HEK293 (cell line): ENCODE measurements around the gene PRR5.

Experiments
- CTCF ChIA-PET: fragments of 350-600 bp; formaldehyde crosslinking; extraction: SDS; loops from one replicate; lab custom pipeline; 2021; ENCODE audit warnings: antibody characterized with exemption; lab: Yijun Ruan, JAX
- POLR2A ChIA-PET: fragments of 300-600 bp; formaldehyde crosslinking; extraction: SDS; loops from one replicate; lab custom pipeline; 2020; ENCODE audit warnings: antibody characterized with exemption, inconsistent platforms; lab: Yijun Ruan, JAX
- H3K27ac ChIP-seq: fragments of 200-500 bp; sonication (Bioruptor generic); 2 replicates; pipeline ENCODE4 v1.5.1; 2014; ENCODE audit warnings: low read depth, low read length, control low read depth, inconsistent platforms; ENCODE audit errors: extremely low read depth
- H3K36me3 ChIP-seq, 2 experiments: fragments of 200-500 bp in 1 of 2; sonication (Bioruptor generic) in 1 of 2; 1 replicate in 1 of 2; 2 replicates in 1 of 2; pipeline ENCODE4 v1.5.1; 2014 to 2017; ENCODE audit warnings: inconsistent platforms in 2 of 2, low read length in 2 of 2; ENCODE audit not compliant: control insufficient read depth in 2 of 2, insufficient read depth in 1 of 2
- H3K4me1 ChIP-seq: fragments of 200-500 bp; sonication (Bioruptor generic); 2 replicates; pipeline ENCODE4 v1.5.1; 2014; ENCODE audit warnings: mild to moderate bottlenecking, low read length, inconsistent platforms; ENCODE audit not compliant: control insufficient read depth, insufficient read depth
- H3K4me3 ChIP-seq: 2 replicates; pipeline ENCODE4 v1.5.1; 2011; ENCODE audit warnings: low read depth, mild to moderate bottlenecking, control low read depth, low read length, moderate library complexity
- H3K9me3 ChIP-seq: fragments of 200-500 bp; sonication (Bioruptor generic); 2 replicates; pipeline ENCODE4 v1.5.1; 2014; ENCODE audit warnings: low read depth, low read length, inconsistent platforms; ENCODE audit not compliant: control insufficient read depth, insufficient read depth
- BCL6B ChIP-seq: fragments of 450-650 bp; formaldehyde crosslinking; IDR thresholded peaks from 2 replicates; pipeline ENCODE4 v1.5.1; 2017; ENCODE audit warnings: missing biosample characterization, missing genetic modification characterization
- FEZF1 ChIP-seq: fragments of 450-650 bp; formaldehyde crosslinking; IDR thresholded peaks from 2 replicates; pipeline ENCODE4 v1.5.1; 2016; ENCODE audit warnings: missing biosample characterization, missing genetic modification characterization
- KLF10 ChIP-seq: fragments of 450-650 bp; IDR thresholded peaks from 2 replicates; pipeline ENCODE4 v1.5.1; 2018; ENCODE audit warnings: missing biosample characterization, mild to moderate bottlenecking, missing genetic modification characterization
- MEIS1 ChIP-seq: sonication (generic); formaldehyde crosslinking; IDR thresholded peaks from 2 replicates; pipeline ENCODE4 v1.8.1; 2022; ENCODE audit warnings: missing genetic modification reagents, mild to moderate bottlenecking, borderline replicate concordance
- MZF1 ChIP-seq: fragments of 450-650 bp; formaldehyde crosslinking; IDR thresholded peaks from 2 replicates; pipeline ENCODE4 v1.5.1; 2017; ENCODE audit warnings: missing biosample characterization, missing genetic modification characterization, borderline replicate concordance
- OVOL3 ChIP-seq: fragments of 450-650 bp; formaldehyde crosslinking; IDR thresholded peaks from 2 replicates; pipeline ENCODE4 v1.5.1; 2016; ENCODE audit warnings: missing biosample characterization, missing genetic modification characterization
- TRIM28 ChIP-seq: IDR thresholded peaks from 2 replicates; pipeline ENCODE4 v1.6.1; 2011; ENCODE audit warnings: low read length, control low read depth, borderline replicate concordance
- ZBTB26 ChIP-seq: fragments of 450-650 bp; formaldehyde crosslinking; optimal IDR thresholded peaks from 2 replicates; pipeline ENCODE3; 2016; ENCODE audit warnings: missing biosample characterization, mild to moderate bottlenecking, missing genetic modification characterization
- ZBTB48 ChIP-seq: fragments of 450-650 bp; formaldehyde crosslinking; IDR thresholded peaks from 2 replicates; pipeline ENCODE4 v1.5.1; 2016; ENCODE audit warnings: missing biosample characterization, missing genetic modification characterization
- ZNF140 ChIP-seq: fragments of 450-650 bp; formaldehyde crosslinking; IDR thresholded peaks from 2 replicates; pipeline ENCODE4 v1.5.1; 2016; ENCODE audit warnings: missing biosample characterization, missing genetic modification characterization
- ZNF148 ChIP-seq: fragments of 450-650 bp; formaldehyde crosslinking; IDR thresholded peaks from 2 replicates; pipeline ENCODE4 v1.5.0; 2017; ENCODE audit warnings: missing biosample characterization, missing genetic modification characterization, borderline replicate concordance
- ZNF18 ChIP-seq: fragments of 450-650 bp; formaldehyde crosslinking; IDR thresholded peaks from 2 replicates; pipeline ENCODE4 v1.5.1; 2016; ENCODE audit warnings: missing biosample characterization, missing genetic modification characterization
- ZNF223 ChIP-seq: fragments of 450-650 bp; formaldehyde crosslinking; IDR thresholded peaks from 2 replicates; pipeline ENCODE4 v1.5.1; 2016; ENCODE audit warnings: missing biosample characterization, missing genetic modification characterization
- ZNF398 ChIP-seq: fragments of 450-650 bp; formaldehyde crosslinking; IDR thresholded peaks from 2 replicates; pipeline ENCODE4 v1.5.1; 2017; ENCODE audit warnings: missing biosample characterization, missing genetic modification characterization
- ZNF426 ChIP-seq: fragments of 450-650 bp; formaldehyde crosslinking; IDR thresholded peaks from 2 replicates; pipeline ENCODE4 v1.5.1; 2017; ENCODE audit warnings: missing biosample characterization, missing genetic modification characterization, mild to moderate bottlenecking, inconsistent platforms, moderate library complexity
- ZNF488 ChIP-seq: fragments of 450-650 bp; formaldehyde crosslinking; IDR thresholded peaks from 2 replicates; pipeline ENCODE4 v1.5.1; 2016; ENCODE audit warnings: missing biosample characterization, missing genetic modification characterization
- ZNF501 ChIP-seq: fragments of 450-650 bp; formaldehyde crosslinking; IDR thresholded peaks from 2 replicates; pipeline ENCODE4 v1.5.1; 2016; ENCODE audit warnings: missing biosample characterization, missing genetic modification characterization
- ZNF549 ChIP-seq: fragments of 450-650 bp; IDR thresholded peaks from 2 replicates; pipeline ENCODE4 v1.5.1; 2018; ENCODE audit warnings: missing biosample characterization, missing genetic modification characterization, mild to moderate bottlenecking, inconsistent platforms, moderate library complexity
- ZNF555 ChIP-seq: fragments of 450-650 bp; formaldehyde crosslinking; conservative IDR thresholded peaks from 2 replicates; pipeline ENCODE4 v1.5.1; 2017; ENCODE audit warnings: missing biosample characterization, mild to moderate bottlenecking, missing genetic modification characterization, inconsistent platforms
- ZNF596 ChIP-seq: fragments of 450-650 bp; IDR thresholded peaks from 2 replicates; pipeline ENCODE4 v1.5.0; 2018; ENCODE audit warnings: missing biosample characterization, mild to moderate bottlenecking, missing genetic modification characterization, moderate library complexity
- ZNF610 ChIP-seq: fragments of 450-650 bp; formaldehyde crosslinking; IDR thresholded peaks from 2 replicates; pipeline ENCODE4 v1.5.1; 2016; ENCODE audit warnings: missing biosample characterization, missing genetic modification characterization, borderline replicate concordance
- ZNF623 ChIP-seq: fragments of 450-650 bp; formaldehyde crosslinking; IDR thresholded peaks from 2 replicates; pipeline ENCODE4 v1.5.1; 2016; ENCODE audit warnings: missing biosample characterization, missing genetic modification characterization
- ZNF645 ChIP-seq: fragments of 450-650 bp; formaldehyde crosslinking; IDR thresholded peaks from 2 replicates; pipeline ENCODE4; 2016; ENCODE audit warnings: missing biosample characterization, missing genetic modification characterization
- ZNF658 ChIP-seq: fragments of 450-650 bp; formaldehyde crosslinking; IDR thresholded peaks from 2 replicates; pipeline ENCODE4; 2016; ENCODE audit warnings: missing biosample characterization, missing genetic modification characterization
- ZNF664 ChIP-seq: fragments of 450-650 bp; formaldehyde crosslinking; IDR thresholded peaks from 2 replicates; pipeline ENCODE4 v1.5.1; 2016; ENCODE audit warnings: missing biosample characterization, missing genetic modification characterization
- ZNF768 ChIP-seq: fragments of 450-650 bp; formaldehyde crosslinking; IDR thresholded peaks from 2 replicates; pipeline ENCODE4 v1.5.1; 2018; ENCODE audit warnings: missing biosample characterization, mild to moderate bottlenecking, missing genetic modification characterization

Gene PRR5

GRCh38 chr22:44724416-44724815 lies 22.4 kb downstream of the PRR5 start:
- no peak for TF ChIP-seq ZNF768 (tag by site-specific recombination)
- no peak for TF ChIP-seq FEZF1
- no peak for TF ChIP-seq ZNF501
- TF ChIP-seq ZNF645 (tag by site-specific recombination) = no peak
- no peak for TF ChIP-seq ZNF555 (tag by site-specific recombination)
- no peak for TF ChIP-seq ZNF426 (tag by site-specific recombination)
- no peak for TF ChIP-seq ZBTB48
- TF ChIP-seq ZNF140 (tag by site-specific recombination) = no peak
- TF ChIP-seq ZNF549 = no peak
- no peak for TF ChIP-seq TRIM28
- no peak for TF ChIP-seq MZF1 (tag by site-specific recombination)
- TF ChIP-seq ZNF18 (tag by site-specific recombination) = no peak
- TF ChIP-seq ZNF398 (tag by site-specific recombination) = no peak
- H3K4me3 ChIP-seq = no peak overlapping the region
- H3K4me1 ChIP-seq = no peaks in the 10 kb centered on the region
- no peaks in the 10 kb centered on the region for H3K9me3 ChIP-seq
- ChIA-PET POLR2A (no interaction called here), CTCF (interaction anchor here (1.0 to 3.1 kb wide), 2 partner anchors 10 to 12 kb away, joined by 4 to 12 read pairs; no protein-coding TSS in a partner anchor)
- H3K27ac ChIP-seq = no peak overlapping the region
- H3K36me3 ChIP-seq = peaks cover 0 to 23% of the 10 kb centered on the region in 2 experiments; a peak in 1 of 3 replicates

GRCh38 chr22:44724859-44725258 lies 22.9 kb downstream of the PRR5 start:
- Histone ChIP-seq H3K4me1 (no peaks in the 10 kb centered on the region), H3K9me3 (no peaks in the 10 kb centered on the region), H3K36me3 (peaks cover 0 to 23% of the 10 kb centered on the region in 2 experiments; a peak in 1 of 3 replicates), H3K27ac (no peak overlapping the region), H3K4me3 (no peak overlapping the region)
- CTCF ChIA-PET = interaction anchor here (0.6 to 3.1 kb wide), 2 partner anchors 10 to 26 kb away, joined by 4 to 12 read pairs; no protein-coding TSS in a partner anchor
- POLR2A ChIA-PET = no interaction called here
- no peak for TF ChIP-seq ZNF549
- TF ChIP-seq MEIS1 (CRISPR knock-in tag) = no peak
- TF ChIP-seq ZNF658 (tag by site-specific recombination) = no peak
- TF ChIP-seq OVOL3 (tag by site-specific recombination) = no peak
- no peak for TF ChIP-seq ZBTB26 (tag by site-specific recombination)
- no peak for TF ChIP-seq BCL6B (tag by site-specific recombination)
- TF ChIP-seq ZNF610 (tag by site-specific recombination) = no peak
- TF ChIP-seq ZNF623 (tag by site-specific recombination) = no peak
- TF ChIP-seq ZNF223 (tag by site-specific recombination) = no peak
- TF ChIP-seq ZNF148 (tag by site-specific recombination) = no peak
- TF ChIP-seq ZNF488 (tag by site-specific recombination) = no peak
- no peak for TF ChIP-seq KLF10 (tag by site-specific recombination)
- no peak for TF ChIP-seq ZNF664
- no peak for TF ChIP-seq ZNF596 (tag by site-specific recombination)
